H1 (cell line): ENCODE results near the gene SQOR.

Source experiments
- ASH2L ChIP-seq: fragments of 200-600, 300-600 bp; sonication (generic); IDR thresholded peaks from one replicate; pipeline ENCODE4 v1.7.1; 2017; ENCODE audit warnings: low read length
- EP300 ChIP-seq, 2 experiments: IDR thresholded peaks; 1 replicate in 1 of 2; 2 replicates in 1 of 2; pipeline ENCODE4 v1.6.1; 2011 to 2012; ENCODE audit warnings: low read depth in 2 of 2, low read length in 2 of 2, mild to moderate bottlenecking in 2 of 2, borderline replicate concordance in 1 of 2, inconsistent platforms in 1 of 2, moderate library complexity in 1 of 2
- EZH2 ChIP-seq: fragments of 200-600 bp; sonication (generic); IDR thresholded peaks from 2 replicates; pipeline ENCODE4 v1.7.1; 2012; ENCODE audit warnings: low read depth, mild to moderate bottlenecking, moderate library complexity, low read length, inconsistent platforms; ENCODE audit not compliant: severe bottlenecking
- MAFK ChIP-seq: IDR thresholded peaks from 2 replicates; pipeline ENCODE4 v1.6.1; 2012; ENCODE audit warnings: low read depth, mild to moderate bottlenecking, improper control_type of control experiment, low read length
- POLR2A ChIP-seq, 2 experiments: IDR thresholded peaks; 1 replicate in 1 of 2; 2 replicates in 1 of 2; pipeline ENCODE4 v1.6.1; 2011; ENCODE audit warnings: low read depth in 2 of 2, low read length in 2 of 2, mild to moderate bottlenecking in 2 of 2; ENCODE audit errors: control extremely low read depth in 1 of 2
- RFX5 ChIP-seq: IDR thresholded peaks from 2 replicates; pipeline ENCODE4 v1.6.1; 2011; ENCODE audit warnings: low read depth, low read length, improper control_type of control experiment, borderline replicate concordance
- USF2 ChIP-seq: IDR thresholded peaks from 2 replicates; pipeline ENCODE4 v1.6.1; 2011; ENCODE audit warnings: low read length, improper control_type of control experiment
- ZNF274 ChIP-seq: IDR thresholded peaks from 2 replicates; pipeline ENCODE4 v1.7.0; 2012; ENCODE audit warnings: low read length, borderline replicate concordance; ENCODE audit errors: extremely low read depth
- TF ChIP-seq, protein P1 (sequence below), 3 experiments: IDR thresholded peaks; 1 replicate in 2 of 3; 2 replicates in 1 of 3; pipeline versions ENCODE4 v1.5.1 to v1.6.1; 2011; ENCODE audit warnings: low read length in 3 of 3, mild to moderate bottlenecking in 3 of 3, inconsistent platforms in 2 of 3, low read depth in 1 of 3, moderate library complexity in 1 of 3; ENCODE audit not compliant: insufficient read depth in 1 of 3; ENCODE audit errors: control extremely low read depth in 1 of 3

DNA sequence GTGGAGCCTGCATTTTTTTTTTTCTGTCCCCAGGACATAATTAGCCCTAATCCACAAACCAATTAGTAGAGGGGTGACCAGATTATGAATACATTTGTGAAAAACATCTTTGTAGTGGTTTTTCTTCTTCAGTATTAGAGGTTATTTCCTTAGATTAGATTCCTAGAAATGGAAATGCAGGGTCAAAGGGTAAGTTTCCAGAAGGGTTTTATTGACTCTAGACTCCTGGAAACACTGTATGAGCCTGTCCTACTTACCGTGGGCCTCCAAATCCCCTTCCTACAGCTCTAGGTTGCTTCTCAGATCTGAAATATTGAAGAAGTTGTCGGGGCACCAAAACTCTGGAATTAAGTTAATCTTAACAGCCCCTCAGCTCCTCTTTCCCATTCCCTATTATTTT is 22.4 kb downstream of the SQOR start:
- TF ChIP-seq, protein P1, sequence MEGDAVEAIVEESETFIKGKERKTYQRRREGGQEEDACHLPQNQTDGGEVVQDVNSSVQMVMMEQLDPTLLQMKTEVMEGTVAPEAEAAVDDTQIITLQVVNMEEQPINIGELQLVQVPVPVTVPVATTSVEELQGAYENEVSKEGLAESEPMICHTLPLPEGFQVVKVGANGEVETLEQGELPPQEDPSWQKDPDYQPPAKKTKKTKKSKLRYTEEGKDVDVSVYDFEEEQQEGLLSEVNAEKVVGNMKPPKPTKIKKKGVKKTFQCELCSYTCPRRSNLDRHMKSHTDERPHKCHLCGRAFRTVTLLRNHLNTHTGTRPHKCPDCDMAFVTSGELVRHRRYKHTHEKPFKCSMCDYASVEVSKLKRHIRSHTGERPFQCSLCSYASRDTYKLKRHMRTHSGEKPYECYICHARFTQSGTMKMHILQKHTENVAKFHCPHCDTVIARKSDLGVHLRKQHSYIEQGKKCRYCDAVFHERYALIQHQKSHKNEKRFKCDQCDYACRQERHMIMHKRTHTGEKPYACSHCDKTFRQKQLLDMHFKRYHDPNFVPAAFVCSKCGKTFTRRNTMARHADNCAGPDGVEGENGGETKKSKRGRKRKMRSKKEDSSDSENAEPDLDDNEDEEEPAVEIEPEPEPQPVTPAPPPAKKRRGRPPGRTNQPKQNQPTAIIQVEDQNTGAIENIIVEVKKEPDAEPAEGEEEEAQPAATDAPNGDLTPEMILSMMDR (IDR thresholded peaks at IDR 0.05; ENCODE audit: control extremely low read depth in 1 of 3, insufficient read depth in 1 of 3, low read depth in 1 of 3, low read length in 3 of 3), result no peak
- TF ChIP-seq EZH2, result no peak
- no peak for TF ChIP-seq RFX5
- TF ChIP-seq MAFK, result no peak
- no peak for TF ChIP-seq USF2
- no peak for TF ChIP-seq EP300 (IDR thresholded peaks at IDR 0.05; ENCODE audit: borderline replicate concordance in 1 of 2, low read depth in 2 of 2, low read length in 2 of 2)
- TF ChIP-seq ZNF274, result no peak
- TF ChIP-seq ASH2L, result no peak
- no peak for TF ChIP-seq POLR2A (IDR thresholded peaks at IDR 0.05; ENCODE audit: control extremely low read depth in 1 of 2, low read depth in 2 of 2, low read length in 2 of 2)
